Measurements from ENCODE around the gene DOK3.
A peak's percentile ranks its signal among the peaks of the same experiment; 100 is the strongest.

Gene DOK3

GRCh38 chr5:177473443-177474001 is 36.1 kb downstream of the DOK3 start, which contains the start of gene DBN1:
Gene DBN1 (minus strand): TSS chr5:177473634. CDS start chr5:177473521, 113 bp downstream.
- ChIA-PET POLR2A (interaction anchor here (0.9 to 15.8 kb wide), 6 partner anchors 11 to 69 kb away, joined by 3 to 401 read pairs (median 6); partner anchors contain the start of gene PDLIM7), CTCF (interaction anchor here (0.9 to 16.8 kb wide), 5 partner anchors 11 to 164 kb away, joined by 3 to 261 read pairs (median 4); partner anchors contain the start of gene PDLIM7)
- DNase-seq (ENCODE audit: low read depth, low spot score): no peak

GRCh38 chr5:177472460-177473442 is 36.9 kb downstream of the DOK3 start:
- CTCF ChIA-PET: interaction anchor here (0.9 to 16.8 kb wide), 7 partner anchors 10 to 163 kb away, joined by 3 to 261 read pairs (median 4); partner anchors contain the start of gene PDLIM7
- no peak for DNase-seq (ENCODE audit: low read depth, low spot score)
- POLR2A ChIA-PET: interaction anchor here (0.6 to 15.8 kb wide), 7 partner anchors 10 to 124 kb away, joined by 3 to 401 read pairs (median 6); partner anchors contain the start of gene PDLIM7
- no peak for TF ChIP-seq CTCF (IDR thresholded peaks at IDR 0.05; ENCODE audit: insufficient read depth, low read length, missing control alignments)
- peak overlapping the region; percentile 89 for H3K4me3 ChIP-seq (ENCODE audit: low read depth, low read length)

More at GRCh38 chr5:177473443-177474001, 36.1 kb downstream of the DOK3 start, which contains the start of gene DBN1:
- no peak for TF ChIP-seq CTCF (IDR thresholded peaks at IDR 0.05; ENCODE audit: insufficient read depth, low read length, missing control alignments)
- H3K4me3 ChIP-seq (ENCODE audit: low read depth, low read length): peak within 1 kb of the TSS; percentile 89

- POLR2A ChIA-PET: interaction anchor here (0.6 to 15.8 kb wide), 9 partner anchors 7 to 123 kb away, joined by 3 to 401 read pairs (median 6); partner anchors contain the start of gene PDLIM7
- peak overlapping the region; percentile 89 for H3K4me3 ChIP-seq (ENCODE audit: low read depth, low read length)
- no peak for TF ChIP-seq CTCF (IDR thresholded peaks at IDR 0.05; ENCODE audit: insufficient read depth, low read length, missing control alignments)
- CTCF ChIA-PET: interaction anchor here (1.0 to 16.8 kb wide), 9 partner anchors 9 to 154 kb away, joined by 3 to 261 read pairs (median 5); partner anchors contain the start of gene PDLIM7
- no peak for DNase-seq (ENCODE audit: low read depth, low spot score)
Observed at GRCh38 chr5:177471610-177472356, 37.8 kb downstream of the DOK3 start.

GRCh38 chr5:177470759-177471536 is 38.7 kb downstream of the DOK3 start:
- POLR2A ChIA-PET: interaction anchor here (1.2 to 15.8 kb wide), 7 partner anchors 8 to 67 kb away, joined by 3 to 401 read pairs (median 6); partner anchors contain the start of gene PDLIM7
- CTCF ChIA-PET: interaction anchor here (1.0 to 16.8 kb wide), 8 partner anchors 11 to 152 kb away, joined by 4 to 261 read pairs (median 8); partner anchors contain the start of gene PDLIM7
- peak; percentile 41 for TF ChIP-seq CTCF (IDR thresholded peaks at IDR 0.05; ENCODE audit: insufficient read depth, low read length, missing control alignments)

More at GRCh38 chr5:177470759-177471536, 38.7 kb downstream of the DOK3 start:
- no peak for DNase-seq (ENCODE audit: low read depth, low spot score)
- peak overlapping the region; percentile 89 for H3K4me3 ChIP-seq (ENCODE audit: low read depth, low read length)

Data from AG04449 (cell line).